HFFc6 (cell line): ENCODE results near the gene CDK13. TPM values are rescaled to one million over a fixed set of nuclear protein-coding genes. Genes with fewer than 3 reads are reported as not detected.

Experiments
- DNase-seq: peaks from one replicate; pipeline ENCODE4 v3.0.0-alpha.2; 2018
- H3K27ac Mint-ChIP-seq: 2 replicates; pipeline ENCODE4 v1.8.0; 2020; ENCODE audit warnings: mild to moderate bottlenecking, mixed read lengths
- H3K27me3 Mint-ChIP-seq: 2 replicates; pipeline ENCODE4 v1.8.0; 2021; ENCODE audit warnings: mild to moderate bottlenecking, moderate library complexity, mixed read lengths; ENCODE audit not compliant: insufficient read depth
- H3K36me3 Mint-ChIP-seq: 2 replicates; pipeline ENCODE4 v1.8.0; 2021; ENCODE audit warnings: low read depth, mixed read lengths
- H3K4me1 Mint-ChIP-seq: 2 replicates; pipeline ENCODE4 v1.8.0; 2020; ENCODE audit warnings: low read depth, mixed read lengths
- H3K4me3 Mint-ChIP-seq: 2 replicates; pipeline ENCODE4 v1.8.0; 2020; ENCODE audit warnings: mild to moderate bottlenecking, moderate library complexity, mixed read lengths
- H3K9me3 Mint-ChIP-seq: 2 replicates; pipeline ENCODE4 v1.8.0; 2020; ENCODE audit warnings: mild to moderate bottlenecking, mixed read lengths
- CTCF ChIP-seq: fragments of 200-600 bp; sonication (generic); IDR thresholded peaks from 2 replicates; pipeline ENCODE4 v1.5.0; 2021; ENCODE audit warnings: antibody characterized with exemption, mild to moderate bottlenecking
- total RNA-seq, 6 experiments: library from RNA; stranded (reverse); fragmentation: NEBNext Ultra II Directional; extraction: Animal tissue kit (Norgen Biotek cat#: 25700); gene quantifications; 2 replicates in 1 of 6; 3 replicates in 5 of 6; pipeline ENCODE4 v1.2.3, GENCODE V29; 2021

The CDK13 gene
- total RNA-seq, 6 experiments from 2014 or later: 28.8 to 31.7 (median 30.2) TPM

GRCh38 chr7:40009301-40009700 is 59.2 kb downstream of the CDK13 start:
- Mint-ChIP-seq H3K9me3 (no peaks in the 10 kb centered on the region), H3K27me3 (no peaks in the 10 kb centered on the region)

GRCh38 chr7:40014376-40014775 is 64.3 kb downstream of the CDK13 start:
- no peaks in the 10 kb centered on the region for H3K9me3 Mint-ChIP-seq
- no peak overlapping the region for H3K27ac Mint-ChIP-seq
- H3K4me1 Mint-ChIP-seq: peaks cover 20% of the 10 kb centered on the region
- DNase-seq: no peak
- H3K36me3 Mint-ChIP-seq: peaks cover 18% of the 10 kb centered on the region; the same call in 1 of the 2 replicates
- no peak overlapping the region for H3K4me3 Mint-ChIP-seq
- no peak for TF ChIP-seq CTCF
- H3K27me3 Mint-ChIP-seq: no peaks in the 10 kb centered on the region

More at GRCh38 chr7:40009301-40009700, 59.2 kb downstream of the CDK13 start:
- no peak overlapping the region for H3K4me3 Mint-ChIP-seq
- DNase-seq: no peak
- peaks cover 18% of the 10 kb centered on the region for H3K4me1 Mint-ChIP-seq
- TF ChIP-seq CTCF: no peak
- no peak overlapping the region for H3K27ac Mint-ChIP-seq
- peaks cover 7% of the 10 kb centered on the region; the same call in 1 of the 2 replicates for H3K36me3 Mint-ChIP-seq

- Mint-ChIP-seq H3K4me1 (peaks cover 20% of the 10 kb centered on the region), H3K27ac (peak overlapping the region; percentile 17; the same call in 1 of the 2 replicates), H3K4me3 (no peak overlapping the region; the same call in 1 of the 2 replicates), H3K36me3 (peaks cover 11% of the 10 kb centered on the region; the same call in 1 of the 2 replicates), H3K9me3 (no peaks in the 10 kb centered on the region), H3K27me3 (no peaks in the 10 kb centered on the region)
- DNase-seq: peak; percentile 19
- no peak for TF ChIP-seq CTCF
Observed at GRCh38 chr7:40015790-40016296, 65.8 kb downstream of the CDK13 start.

- no peak for DNase-seq
- H3K36me3 Mint-ChIP-seq: peaks cover 18% of the 10 kb centered on the region
- H3K27ac Mint-ChIP-seq: no peak overlapping the region
- no peak overlapping the region for H3K4me3 Mint-ChIP-seq
- H3K27me3 Mint-ChIP-seq: no peaks in the 10 kb centered on the region
- TF ChIP-seq CTCF: no peak
- H3K9me3 Mint-ChIP-seq: no peaks in the 10 kb centered on the region
- peaks cover 18% of the 10 kb centered on the region for H3K4me1 Mint-ChIP-seq
Observed at GRCh38 chr7:40019558-40019957, 69.5 kb downstream of the CDK13 start.

GRCh38 chr7:40024048-40024447 is 74.0 kb downstream of the CDK13 start:
- peaks cover 5% of the 10 kb centered on the region; the same call in 1 of the 2 replicates for H3K4me1 Mint-ChIP-seq
- H3K27me3 Mint-ChIP-seq: no peaks in the 10 kb centered on the region
- H3K4me3 Mint-ChIP-seq: no peak overlapping the region
- H3K9me3 Mint-ChIP-seq: no peaks in the 10 kb centered on the region
- TF ChIP-seq CTCF: no peak
- no peak for DNase-seq
- H3K27ac Mint-ChIP-seq: no peak overlapping the region
- H3K36me3 Mint-ChIP-seq: peaks cover 11% of the 10 kb centered on the region

GRCh38 chr7:40024841-40025240 is 74.8 kb downstream of the CDK13 start:
- Mint-ChIP-seq H3K27ac (no peak overlapping the region), H3K4me3 (no peak overlapping the region), H3K36me3 (peaks cover 11% of the 10 kb centered on the region), H3K27me3 (no peaks in the 10 kb centered on the region), H3K4me1 (peaks cover 5% of the 10 kb centered on the region; the same call in 1 of the 2 replicates), H3K9me3 (no peaks in the 10 kb centered on the region)
- no peak for TF ChIP-seq CTCF
- DNase-seq: no peak
